SIG-M5 treated with dmso at 0.1 percent for 504 hours (cell line): ENCODE measurements around the gene UBAC1.

Source experiments
- DNase-seq: peaks from one replicate; lab custom pipeline; 2025; ENCODE audit not compliant: unreplicated experiment; lab: John Stamatoyannopoulos, UW

The UBAC1 gene

DNA sequence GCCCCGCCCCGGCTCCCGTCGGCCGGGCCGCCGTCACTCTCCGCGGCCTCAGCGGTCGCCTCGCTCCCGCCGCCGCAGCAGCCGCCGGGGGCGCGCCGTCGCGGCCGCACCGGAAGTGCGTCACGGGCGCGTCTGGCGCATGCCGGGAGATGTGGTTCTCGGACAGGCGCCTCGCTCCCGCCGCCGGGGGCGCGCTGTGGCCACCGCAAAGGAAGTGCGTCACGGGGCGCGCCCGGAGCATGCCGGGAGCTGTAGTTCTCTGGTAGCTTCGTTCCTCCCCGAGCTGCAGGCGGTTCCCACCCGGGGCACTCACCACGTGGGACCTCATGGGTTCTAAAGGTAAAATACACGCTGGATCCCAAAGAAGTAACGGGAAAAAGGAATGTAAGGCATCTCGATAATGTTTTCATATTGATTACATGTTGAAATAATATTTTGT is at the start of gene UBAC1:
Gene UBAC1, minus strand, starts transcription at position 97 of the 439 bp plus-strand sequence. CDS start 211 bp downstream, outside the sequence.
- DNase-seq: peak; percentile 92

- no peak for DNase-seq
Measured at GRCh38 chr9:136010615-136011361, 49.6 kb upstream of the UBAC1 start.

DNA sequence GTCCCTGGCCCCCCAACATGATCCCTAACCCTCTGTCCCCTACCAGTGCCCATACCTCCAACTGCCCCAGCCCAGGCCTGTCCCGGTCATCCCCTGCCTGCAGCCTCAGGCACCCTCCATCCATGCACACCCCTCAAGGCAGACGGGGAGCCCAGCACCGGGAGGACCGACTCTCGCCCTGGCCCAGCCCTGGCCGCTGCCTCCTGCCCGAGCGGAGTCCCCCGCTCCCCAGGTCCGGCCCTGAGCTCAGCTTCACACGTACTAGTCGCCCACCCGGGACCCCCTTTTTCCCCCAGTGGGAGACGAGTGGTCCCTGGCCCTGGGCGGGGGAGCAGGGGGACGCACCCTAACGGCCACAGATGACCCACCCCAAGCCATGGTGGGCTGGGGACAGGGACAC is 49.0 kb upstream of the UBAC1 start:
- no peak for DNase-seq

DNA sequence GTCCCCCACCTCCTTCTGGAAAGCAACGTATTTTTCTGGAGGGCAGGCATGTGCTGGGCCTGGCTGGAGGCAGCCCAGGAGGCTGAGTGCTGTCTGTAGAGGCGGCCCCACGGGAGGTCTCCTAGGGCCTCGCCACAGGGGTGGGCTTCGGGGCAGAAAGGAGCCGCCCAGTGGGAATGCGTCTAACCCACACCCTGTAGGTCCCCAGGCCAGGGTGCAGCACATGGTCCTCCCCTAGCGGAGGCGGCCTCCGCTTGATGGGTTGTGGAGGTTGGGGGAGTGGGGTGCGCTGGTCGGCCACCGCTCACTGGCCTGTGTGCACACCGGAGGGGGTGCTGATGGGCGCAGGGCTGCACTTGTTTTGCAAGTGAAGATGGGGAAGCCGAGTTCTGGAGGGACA is 48.3 kb upstream of the UBAC1 start:
- no peak for DNase-seq

GRCh38 chr9:136008693-136008997 is 47.5 kb upstream of the UBAC1 start:
- DNase-seq: no peak

DNA sequence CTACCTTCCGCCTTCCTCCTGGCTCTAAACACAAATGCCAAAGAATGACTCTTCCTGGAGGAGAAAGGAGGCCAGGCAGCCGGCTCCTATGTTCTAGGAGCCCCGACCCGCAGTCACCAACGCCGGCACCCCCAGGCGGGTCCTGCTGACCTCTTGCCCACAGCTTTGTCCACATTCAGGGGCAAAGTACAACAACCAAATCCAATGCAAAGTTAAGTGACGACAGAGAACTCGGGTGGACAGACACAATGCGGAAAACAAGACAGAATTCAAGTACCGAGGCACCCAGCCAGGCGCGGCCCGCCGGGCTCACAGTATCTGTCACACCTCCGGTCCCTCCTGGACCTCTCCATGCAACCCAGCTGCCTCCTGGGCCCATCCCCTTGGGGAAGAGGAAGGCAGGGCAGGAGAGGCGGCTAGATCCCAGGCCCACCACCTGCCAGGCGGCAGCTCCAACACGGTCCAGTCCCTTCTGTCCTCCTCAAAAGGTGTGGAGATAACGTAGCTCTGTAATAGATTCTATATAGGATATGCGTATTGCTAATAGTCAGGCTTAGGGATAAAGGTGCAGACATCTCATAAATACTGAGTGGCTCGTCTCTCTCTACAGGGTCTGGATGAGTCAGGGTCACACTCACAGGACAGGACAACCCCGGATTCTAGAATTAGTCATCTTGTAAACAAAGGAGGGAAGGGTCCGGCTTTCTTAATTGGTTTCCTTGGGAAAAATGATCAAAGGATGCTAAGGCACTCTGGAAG is 46.9 kb upstream of the UBAC1 start:
- DNase-seq: no peak

- no peak for DNase-seq
Measured at GRCh38 chr9:136007276-136007933, 46.2 kb upstream of the UBAC1 start.

DNA sequence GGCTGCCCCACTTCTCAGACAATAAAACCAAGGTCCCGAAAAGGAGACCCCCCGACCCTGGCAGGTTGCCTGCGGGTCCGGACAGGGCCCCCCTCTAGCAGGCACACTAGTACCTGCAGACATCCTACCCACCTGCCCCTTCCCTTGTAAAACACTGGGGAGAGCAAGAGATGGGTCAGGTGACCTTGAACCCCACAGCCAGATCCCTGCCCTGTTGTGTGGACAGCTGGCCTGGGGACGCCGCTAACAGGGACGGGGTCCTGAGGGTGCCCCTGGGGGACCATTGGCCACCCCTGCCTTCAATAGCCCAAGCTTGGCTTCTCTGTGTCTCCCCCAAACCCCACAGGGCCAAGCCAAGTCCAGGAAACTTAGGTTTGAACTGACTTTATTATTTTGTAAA is 45.0 kb upstream of the UBAC1 start:
- DNase-seq: no peak

GRCh38 chr9:136004712-136005111 is 43.5 kb upstream of the UBAC1 start:
- no peak for DNase-seq

GRCh38 chr9:136004219-136004618 is 43.0 kb upstream of the UBAC1 start:
- DNase-seq: no peak

- no peak for DNase-seq
Measured at GRCh38 chr9:136003411-136004218, 42.4 kb upstream of the UBAC1 start.

DNA sequence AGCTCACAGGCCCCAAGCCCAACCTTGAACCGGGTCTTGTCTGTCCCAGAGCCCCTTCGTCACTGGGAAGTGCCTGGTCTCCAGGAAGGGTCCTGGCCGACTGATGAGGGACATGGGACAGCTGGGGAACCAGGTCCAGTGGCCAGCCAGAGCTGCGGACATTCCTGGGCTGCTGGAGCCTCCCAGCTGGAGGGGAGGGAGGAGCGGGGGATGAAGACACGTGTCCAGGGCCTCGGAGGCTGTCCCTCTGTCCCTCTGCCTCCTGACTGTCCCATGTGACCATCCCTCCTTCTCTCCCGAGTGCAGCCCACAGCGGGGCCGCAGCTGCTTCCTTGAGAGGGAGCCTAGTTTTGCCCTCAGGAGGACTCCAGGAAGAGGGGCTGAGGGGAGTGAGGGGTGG is 41.7 kb upstream of the UBAC1 start:
- no peak for DNase-seq

- no peak for DNase-seq
Measured at GRCh38 chr9:136002215-136002614, 41.0 kb upstream of the UBAC1 start.

DNA sequence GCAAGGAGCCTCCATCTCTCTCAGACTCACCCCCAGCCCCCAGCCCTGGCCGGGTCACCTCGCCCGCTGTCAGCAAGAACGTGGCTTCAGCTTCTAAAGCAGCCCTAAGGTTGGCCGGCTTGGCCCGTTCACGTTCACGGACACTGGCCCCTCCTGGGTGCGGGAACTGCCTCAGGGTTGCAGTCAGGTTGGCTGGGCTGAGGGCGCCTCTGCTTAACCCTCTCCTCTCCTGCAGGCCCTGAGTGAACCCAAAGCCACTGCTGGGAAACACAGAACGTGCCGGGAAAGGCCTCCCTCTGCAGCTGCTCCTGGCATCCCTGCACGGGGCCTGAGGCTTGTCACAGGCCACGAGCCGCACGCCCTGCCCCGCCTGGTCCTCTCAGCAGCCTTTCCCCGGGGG is 40.1 kb upstream of the UBAC1 start:
- DNase-seq: no peak

DNA sequence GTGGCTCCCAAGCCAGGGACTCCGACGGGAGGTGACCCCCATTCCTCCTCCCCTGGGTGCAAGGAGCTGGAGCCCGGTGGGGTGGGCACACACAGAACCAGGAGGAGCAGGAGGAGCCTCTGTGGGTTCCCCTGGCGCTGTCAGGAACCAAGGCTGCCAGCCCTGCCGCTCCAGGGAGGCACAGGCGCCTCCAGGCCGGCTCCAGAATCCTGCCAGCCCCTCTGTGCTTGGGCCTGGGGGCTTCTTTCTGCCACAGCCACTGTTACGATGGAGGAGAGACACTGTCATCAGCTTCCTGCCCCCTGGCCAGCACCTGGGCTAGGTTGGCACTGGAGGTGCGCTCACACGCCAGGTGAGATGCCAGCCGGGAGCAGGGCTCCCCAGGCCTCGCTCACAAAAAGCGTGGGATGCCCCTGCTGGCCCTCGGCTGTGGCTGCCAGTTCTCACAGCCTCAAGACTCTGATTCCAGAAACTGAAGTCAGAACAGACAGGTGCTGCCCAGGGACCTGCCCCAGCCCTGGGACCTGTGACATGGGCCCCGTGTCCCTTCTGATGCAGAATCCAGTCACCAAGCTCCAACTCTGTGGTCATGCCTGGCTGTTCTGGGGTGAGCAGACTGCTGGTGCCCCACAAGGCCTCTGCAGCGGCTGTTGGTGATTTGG is 37.4 kb upstream of the UBAC1 start:
- no peak for DNase-seq

DNA sequence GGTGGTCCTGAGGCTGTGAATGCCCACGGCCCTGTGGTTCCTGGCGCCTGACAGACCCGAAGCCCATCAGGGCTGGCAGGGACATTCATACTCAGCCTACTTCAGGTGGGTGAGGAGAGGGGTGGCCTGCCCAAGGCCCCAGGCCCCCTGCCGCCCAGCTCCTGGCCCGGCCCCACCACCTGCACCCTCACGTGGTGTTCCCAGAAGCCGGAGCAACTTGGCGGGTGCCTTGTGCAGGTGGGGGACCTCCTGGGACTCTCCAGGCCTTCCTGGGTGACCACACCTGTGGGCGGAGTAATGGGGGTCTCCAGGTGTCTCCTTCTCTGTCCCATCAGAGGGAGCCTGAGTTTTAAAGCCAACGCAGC is 36.8 kb upstream of the UBAC1 start:
- DNase-seq: no peak

DNA sequence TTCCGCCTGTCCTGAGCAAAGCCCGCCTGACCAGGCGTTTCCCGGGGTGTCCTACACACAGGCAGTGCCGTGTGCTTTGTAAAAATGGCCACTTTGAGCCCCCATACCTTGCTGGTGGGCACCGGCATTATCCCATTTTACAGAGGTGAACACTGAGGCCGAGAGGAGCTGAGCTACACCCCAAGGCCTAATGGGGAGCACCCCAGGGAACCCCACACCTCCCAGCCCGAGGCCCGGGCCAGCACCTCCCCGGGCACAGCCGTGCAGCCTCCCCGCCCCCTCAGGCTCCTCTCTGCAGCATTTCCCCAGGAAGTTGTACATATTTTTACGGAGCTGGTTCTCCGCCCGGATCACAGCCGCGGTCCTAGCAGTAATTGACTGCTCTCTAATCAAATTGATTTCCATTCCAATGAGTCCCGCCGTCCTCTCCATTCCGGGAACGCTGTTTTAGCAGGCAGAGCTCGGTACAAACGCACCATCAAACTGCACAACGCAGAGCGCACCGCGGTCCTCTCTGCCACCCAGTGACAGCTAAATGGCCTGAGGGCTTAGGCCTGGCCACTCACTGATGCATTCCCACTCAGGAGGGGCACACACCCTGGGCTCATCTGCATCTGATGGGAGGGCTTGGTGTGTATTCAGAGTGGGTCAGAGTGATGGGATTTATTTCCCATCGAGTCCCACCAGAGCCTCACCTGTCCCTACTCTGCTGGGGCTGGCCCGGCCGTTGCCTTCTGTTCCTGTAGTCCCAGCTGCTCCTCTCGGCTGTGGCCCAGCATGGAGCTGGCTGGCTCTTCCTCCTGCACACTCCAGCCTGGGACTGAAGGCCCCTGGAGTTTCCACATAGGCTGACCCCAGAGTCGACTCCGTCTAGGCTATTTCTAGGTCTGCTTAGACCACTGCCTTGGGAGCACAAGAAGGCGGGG is 36.2 kb upstream of the UBAC1 start:
- no peak for DNase-seq

DNA sequence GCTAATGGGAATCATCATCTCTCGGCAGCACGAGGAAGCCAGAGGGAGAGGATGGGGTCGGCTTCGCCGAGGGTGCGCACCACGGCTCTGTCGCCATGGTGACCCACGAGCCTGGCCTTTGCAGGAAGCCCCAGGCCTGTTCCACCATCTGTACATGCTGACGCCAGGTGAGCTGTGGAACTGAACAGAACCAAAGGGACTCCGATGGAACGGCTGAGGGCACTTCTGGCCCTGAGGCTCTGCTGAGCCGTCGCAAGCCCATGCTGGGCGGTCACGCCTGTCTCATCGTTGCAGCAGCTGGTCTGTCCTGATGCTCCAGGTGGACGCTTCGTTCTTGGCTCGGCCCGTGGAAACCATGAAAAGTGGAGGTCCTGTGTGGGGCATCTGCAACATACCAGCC is 34.6 kb upstream of the UBAC1 start:
- DNase-seq: no peak

GRCh38 chr9:135994501-135995192 is 33.5 kb upstream of the UBAC1 start:
- DNase-seq: no peak
